ENCODE results near the gene ZW10. TPM values are rescaled to one million over a fixed set of nuclear protein-coding genes. Genes with fewer than 3 reads are reported as not detected.

Gene ZW10
- total RNA-seq, 1 experiment from 2014 or later: 21.0 TPM

- H2AFZ ChIP-seq (ENCODE audit: low read depth, low read length, poor library complexity, severe bottlenecking): no peak within 1 kb of the TSS
- no peak within 1 kb of the TSS for H3K4me3 ChIP-seq (replicated peaks in 1 of 2; ENCODE audit: low read depth in 1 of 2, low read length in 2 of 2)
- H3K4me1 ChIP-seq (ENCODE audit: control insufficient read depth in 1 of 2, insufficient read depth in 2 of 2, low read length in 2 of 2): peaks cover 0 to 4% of the 10 kb centered on the region in 2 experiments; a peak in 1 of 4 replicates
- BruUV-seq (replicated peaks): no TSS peak
- no peak for DNase-seq (ENCODE audit: low read depth, low spot score)
- H3K4me2 ChIP-seq (ENCODE audit: low read length): no peak within 1 kb of the TSS
- H3K9me2 ChIP-seq (ENCODE audit: insufficient read depth): no peaks in the 10 kb centered on the region
- no peaks in the 10 kb centered on the region for H3K9me3 ChIP-seq (ENCODE audit: control insufficient read depth in 1 of 2, insufficient read depth in 1 of 2, low read depth in 1 of 2, low read length in 2 of 2)
- ChIA-PET RAD21 (ENCODE audit: low non-redundant PET in 1 of 2, low total read pairs in 2 of 2, uncharacterized antibody in 2 of 2, unreplicated experiment in 2 of 2) (no interaction called here), CTCF (no interaction called here), POLR2A (no interaction called here)
- no peaks in the 10 kb centered on the region for H3K36me3 ChIP-seq (ENCODE audit: control insufficient read depth in 1 of 2, insufficient read depth in 2 of 2, low read length in 2 of 2)
- TF ChIP-seq SRF (IDR thresholded peaks at IDR 0.05; ENCODE audit: low read depth): no peak
- TF ChIP-seq ZBTB33 (IDR thresholded peaks at IDR 0.05; ENCODE audit: extremely low read depth, insufficient replicate concordance, low read length): no peak
- TF ChIP-seq EGR1 (IDR thresholded peaks at IDR 0.05; ENCODE audit: low read depth): no peak
- no peak for TF ChIP-seq TCF7L2 (IDR thresholded peaks at IDR 0.05; ENCODE audit: borderline replicate concordance, extremely low read depth, insufficient read depth, insufficient read length)
- TF ChIP-seq ATF3 (IDR thresholded peaks at IDR 0.05): no peak
- TF ChIP-seq POLR2A (IDR thresholded peaks at IDR 0.05; ENCODE audit: borderline replicate concordance, extremely low read depth, insufficient read depth, insufficient read length): no peak
- peaks cover 14% of the 10 kb centered on the region for H3K27me3 ChIP-seq (ENCODE audit: insufficient read depth, low read length)
- intact Hi-C loops (cut with micrococcal nuclease): no loop called here
- no peaks in the 10 kb centered on the region for H4K20me1 ChIP-seq (ENCODE audit: insufficient read depth)
- H3K79me2 ChIP-seq (ENCODE audit: insufficient read depth, low read length): no peaks in the 10 kb centered on the region
- H3K9ac ChIP-seq (ENCODE audit: low read length): no peak within 1 kb of the TSS
- no peak for ATAC-seq
- H3K27ac ChIP-seq (ENCODE audit: low read depth, low read length): no peak within 1 kb of the TSS
These were observed 6.0 kb upstream of the ZW10 start, which contains the start of gene CLDN25 for GRCh38 chr11:113779496-113779895. TSS of gene CLDN25 (plus strand) at chr11:113779796. CDS start at chr11:113779796, 0 bp downstream.

Measured in HCT116 (cell line).